GDM1 (cell line): ENCODE data around the gene NSMF.

Source experiments
- DNase-seq: peaks from one replicate; lab custom pipeline; 2025; lab: John Stamatoyannopoulos, UW

The NSMF gene, protein sequence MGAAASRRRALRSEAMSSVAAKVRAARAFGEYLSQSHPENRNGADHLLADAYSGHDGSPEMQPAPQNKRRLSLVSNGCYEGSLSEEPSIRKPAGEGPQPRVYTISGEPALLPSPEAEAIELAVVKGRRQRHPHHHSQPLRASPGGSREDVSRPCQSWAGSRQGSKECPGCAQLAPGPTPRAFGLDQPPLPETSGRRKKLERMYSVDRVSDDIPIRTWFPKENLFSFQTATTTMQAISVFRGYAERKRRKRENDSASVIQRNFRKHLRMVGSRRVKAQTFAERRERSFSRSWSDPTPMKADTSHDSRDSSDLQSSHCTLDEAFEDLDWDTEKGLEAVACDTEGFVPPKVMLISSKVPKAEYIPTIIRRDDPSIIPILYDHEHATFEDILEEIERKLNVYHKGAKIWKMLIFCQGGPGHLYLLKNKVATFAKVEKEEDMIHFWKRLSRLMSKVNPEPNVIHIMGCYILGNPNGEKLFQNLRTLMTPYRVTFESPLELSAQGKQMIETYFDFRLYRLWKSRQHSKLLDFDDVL

DNA sequence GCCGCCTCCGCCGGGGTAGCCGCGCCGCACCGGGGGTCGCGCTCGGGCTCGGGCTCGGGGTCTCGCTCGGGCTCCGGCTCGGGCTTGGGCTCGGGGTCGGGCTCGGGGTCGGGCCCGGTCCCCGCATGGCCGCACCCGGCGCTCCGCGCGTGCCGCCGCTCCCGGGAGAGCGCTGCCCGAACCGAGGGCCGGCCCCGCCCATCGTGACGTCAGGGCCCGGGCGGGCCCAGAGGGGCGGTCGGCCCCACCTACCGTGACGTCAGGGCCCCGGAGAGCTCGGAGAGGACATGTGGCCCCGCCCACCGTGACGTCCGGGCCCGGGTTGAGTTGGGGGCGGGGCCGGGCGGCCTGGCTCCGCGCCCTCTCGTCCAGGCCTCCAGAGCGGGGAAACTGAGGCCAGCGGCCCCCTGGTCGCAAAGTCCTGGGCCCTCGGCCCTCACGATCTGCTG lies at the start of gene NSMF:
Gene NSMF, minus strand, starts transcription at position 183 of the 449 bp plus-strand sequence. CDS start 232 bp downstream, outside the sequence.
- DNase-seq: peak; percentile 85

DNA sequence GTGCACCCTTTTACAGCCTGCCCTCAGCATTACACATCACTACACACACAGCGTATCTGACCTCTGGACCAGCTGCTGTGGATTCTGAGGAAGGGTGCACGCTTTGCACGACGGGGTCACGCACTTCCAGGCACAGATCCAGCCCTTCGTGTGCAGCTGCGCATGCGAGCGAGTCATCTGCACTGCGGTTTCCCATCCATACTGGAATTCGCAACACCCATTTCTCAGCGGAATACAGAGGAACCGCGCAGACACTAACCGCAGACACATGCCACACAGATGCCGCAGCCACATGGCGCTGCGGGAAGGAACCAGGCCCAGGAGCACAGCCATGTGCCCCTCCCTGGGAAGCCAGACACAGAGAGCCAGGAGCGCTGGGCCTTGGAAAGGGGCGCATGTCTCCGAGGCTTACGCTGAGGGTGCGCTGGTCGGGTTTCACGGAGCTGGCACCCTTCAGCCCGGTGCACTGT lies 47.6 kb upstream of the NSMF start:
- DNase-seq: no peak

DNA sequence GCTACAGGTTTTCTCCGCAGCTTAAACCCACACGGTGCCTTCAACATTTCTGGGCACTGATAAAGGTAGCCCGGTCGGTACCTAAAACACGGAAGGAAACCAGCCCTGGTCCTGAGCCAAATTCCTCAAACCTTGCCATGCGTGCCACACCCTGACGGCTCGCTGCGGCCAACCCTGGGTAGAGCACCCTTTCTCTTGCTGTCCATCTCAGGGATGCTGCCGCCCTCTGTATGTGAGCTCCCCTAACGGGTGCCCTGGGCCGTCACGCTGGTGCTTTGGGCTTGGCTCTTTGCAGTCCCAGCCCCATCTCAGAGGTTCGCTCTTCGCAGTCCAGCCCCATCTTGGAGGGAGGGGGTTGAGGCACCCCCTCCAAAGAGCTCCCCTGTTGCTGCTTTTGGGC lies 47.1 kb upstream of the NSMF start:
- no peak for DNase-seq

DNA sequence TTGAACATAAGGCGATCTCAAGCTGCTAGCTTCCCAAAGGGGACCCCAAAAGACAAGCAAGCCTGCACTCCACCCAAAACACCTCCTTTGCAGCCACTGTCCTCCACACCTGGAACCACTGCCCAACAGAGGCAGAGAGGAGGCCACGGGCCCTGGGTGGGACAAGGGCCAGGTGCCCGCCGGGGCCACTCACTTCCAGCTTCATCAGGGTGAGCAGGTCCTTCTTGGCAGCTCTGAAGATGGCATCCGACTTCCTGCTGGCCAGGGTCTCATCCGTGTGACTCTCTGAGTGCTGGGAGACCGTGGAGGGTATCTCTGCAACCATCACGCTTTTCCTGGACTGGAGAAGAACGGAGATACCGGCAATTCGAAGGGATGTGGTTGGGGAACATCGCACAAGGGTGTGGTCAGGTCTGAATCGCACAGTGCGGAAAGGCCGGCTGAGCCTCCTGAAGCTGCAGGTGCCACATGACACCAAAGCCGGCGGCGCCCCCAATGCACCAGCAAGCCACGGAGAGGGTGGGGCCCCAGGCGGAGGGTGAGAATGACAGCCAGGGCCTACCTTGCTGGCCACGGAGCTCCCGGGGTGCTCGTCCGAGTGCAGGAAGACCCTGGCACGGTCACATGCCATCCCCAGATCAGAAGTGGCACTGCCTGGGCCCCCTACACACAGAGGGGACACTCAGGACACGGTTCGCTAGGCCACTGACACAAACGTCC lies 46.4 kb upstream of the NSMF start:
- DNase-seq: no peak

DNA sequence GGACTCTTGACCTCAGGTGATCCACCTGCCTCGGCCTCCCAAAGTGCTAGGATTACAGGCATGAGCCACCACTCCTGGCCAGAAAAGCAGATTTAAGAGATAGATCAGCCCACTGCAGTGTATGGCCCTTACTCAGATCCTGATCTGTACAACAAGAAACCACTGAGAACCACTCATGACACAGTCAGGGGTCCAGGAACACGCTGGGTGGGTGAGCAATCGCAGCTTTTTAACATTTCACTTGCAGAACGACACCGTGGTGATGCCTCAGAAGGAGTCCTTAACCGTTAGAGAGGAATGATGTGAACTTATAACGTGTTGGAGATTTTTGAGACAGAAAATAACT lies 45.3 kb upstream of the NSMF start:
- DNase-seq: no peak

DNA sequence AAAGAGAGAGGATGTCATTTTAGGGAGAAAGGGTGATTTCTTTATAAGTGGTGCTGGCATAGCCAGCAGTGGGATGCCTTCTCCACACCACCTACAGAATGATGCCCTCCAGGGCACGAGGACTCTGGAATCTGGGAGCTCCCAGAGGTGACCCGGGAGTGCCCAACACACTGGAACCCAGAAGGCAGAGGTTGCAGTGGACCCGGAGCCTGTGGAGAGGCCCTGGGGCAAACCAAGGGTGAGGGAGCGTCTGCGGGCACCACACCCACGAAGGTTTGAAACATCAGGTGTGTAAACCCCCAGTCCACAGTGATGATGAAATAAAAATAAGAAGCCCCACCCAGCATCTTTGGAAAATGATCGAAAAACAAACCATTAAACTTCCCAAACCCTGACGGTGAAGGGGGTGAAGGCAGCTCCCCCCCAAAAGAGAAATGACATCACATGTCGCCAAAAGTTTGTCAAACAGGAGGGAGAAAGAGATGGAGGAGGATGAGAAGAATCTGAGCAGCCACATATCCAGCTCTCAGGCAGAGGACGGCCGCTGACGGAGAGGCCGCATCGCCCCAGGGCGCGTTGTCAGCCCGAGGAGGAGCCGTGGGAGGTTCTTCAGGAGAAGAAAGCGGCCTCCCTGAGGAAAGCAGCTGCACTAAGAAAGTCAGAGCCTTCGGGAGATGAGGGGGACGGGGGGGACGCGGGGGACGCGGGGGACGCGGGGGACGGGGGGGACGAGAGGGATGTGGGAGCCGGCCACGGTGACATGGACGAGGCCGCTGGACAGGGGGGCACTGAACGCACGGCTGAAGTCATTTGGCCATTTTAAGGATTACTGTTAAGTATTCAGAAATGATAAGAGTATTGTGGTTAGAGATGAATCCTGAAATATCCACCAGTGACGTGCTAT lies 43.1 kb upstream of the NSMF start:
- no peak for DNase-seq

DNA sequence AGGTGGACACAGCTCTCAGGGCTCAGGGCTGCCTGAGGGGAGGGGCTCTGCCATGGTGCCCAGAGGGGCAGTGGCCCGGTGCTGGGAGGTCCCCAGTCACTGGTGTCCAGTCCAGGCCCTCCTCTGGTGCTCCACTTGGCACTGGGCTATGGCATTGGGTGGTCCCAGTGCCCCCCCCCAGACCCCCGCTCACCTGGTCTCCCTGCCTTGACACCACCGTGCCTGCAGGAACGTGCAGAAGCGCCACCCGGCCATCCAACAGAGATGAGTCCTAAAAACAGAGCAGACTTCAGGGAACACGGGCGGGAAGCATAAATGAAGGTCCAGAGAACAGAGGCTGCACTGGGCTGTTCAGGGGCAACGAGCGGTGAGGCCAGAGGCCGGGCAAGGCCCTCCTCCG lies 42.3 kb upstream of the NSMF start:
- DNase-seq: no peak

DNA sequence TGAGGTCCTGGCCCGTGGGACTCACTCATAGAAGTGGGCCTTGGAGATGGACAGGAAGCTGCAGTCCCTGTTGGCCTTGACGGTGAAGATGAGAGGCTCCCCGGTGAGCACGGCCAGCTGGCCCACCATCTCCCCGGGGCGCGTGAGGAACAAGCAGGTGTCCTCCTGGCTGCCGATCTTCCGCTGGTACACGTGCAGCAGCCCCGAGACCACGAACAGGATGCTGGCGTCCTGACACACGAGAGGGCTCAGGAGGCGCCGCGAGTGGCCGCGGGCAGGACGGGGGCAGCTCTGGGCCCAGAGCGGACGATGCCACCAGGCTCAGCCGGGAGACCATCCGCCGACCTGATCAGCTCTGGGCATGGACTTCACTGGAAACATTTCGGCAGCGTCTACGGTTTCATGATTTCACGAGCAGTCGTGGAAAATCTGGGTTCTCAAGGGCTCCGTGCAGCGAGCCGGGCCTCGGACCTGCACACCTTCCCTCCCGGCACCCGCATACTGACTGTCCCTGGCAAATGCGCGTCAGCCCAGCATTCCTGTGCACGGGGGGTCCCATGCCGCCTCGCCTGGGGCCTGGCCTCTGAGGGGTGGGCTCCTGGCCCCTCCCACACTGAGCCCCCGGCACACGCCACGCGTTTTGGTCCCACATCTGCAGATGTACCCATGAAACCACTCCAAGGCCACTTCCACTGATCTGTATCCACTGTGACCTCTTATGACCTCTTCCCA lies 41.7 kb upstream of the NSMF start:
- no peak for DNase-seq

DNA sequence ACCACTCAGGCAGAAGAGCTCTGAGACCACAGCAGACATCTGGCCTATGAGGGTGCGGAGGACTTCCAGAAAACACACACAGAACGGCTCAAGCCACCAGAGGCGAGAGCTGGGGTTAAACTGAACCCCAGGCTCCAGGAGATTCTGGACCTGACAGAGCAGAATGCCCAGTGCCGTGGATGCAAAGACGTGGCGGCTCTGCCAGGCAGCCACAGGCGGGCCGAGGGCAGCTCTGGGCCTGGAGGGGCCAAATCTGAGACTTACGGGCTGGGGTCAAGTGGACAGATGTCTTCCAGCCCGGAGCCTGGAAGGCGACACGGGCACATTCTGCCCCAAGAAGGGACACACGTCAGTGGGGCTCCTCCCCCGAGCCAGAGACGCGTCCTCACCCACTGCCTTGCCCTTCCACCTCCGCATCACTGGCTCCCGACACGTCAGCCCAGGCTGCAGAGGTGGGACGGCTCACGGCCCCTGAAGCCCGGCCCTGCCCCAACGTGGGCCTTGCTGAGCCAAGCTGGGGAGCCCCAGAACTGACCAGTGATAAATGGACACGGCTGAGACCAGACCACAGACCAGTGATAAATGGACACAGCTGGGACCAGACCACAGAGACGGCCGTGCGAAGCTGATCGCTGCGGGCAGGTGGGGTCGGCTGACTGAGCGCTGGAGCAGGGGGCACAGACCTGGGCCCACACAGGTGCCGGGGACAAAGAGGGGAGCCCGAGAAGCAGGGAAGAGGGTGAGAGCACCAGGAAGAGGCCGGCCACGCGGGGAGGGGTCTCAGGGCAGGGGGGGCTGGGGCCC lies 40.9 kb upstream of the NSMF start:
- DNase-seq: no peak

DNA sequence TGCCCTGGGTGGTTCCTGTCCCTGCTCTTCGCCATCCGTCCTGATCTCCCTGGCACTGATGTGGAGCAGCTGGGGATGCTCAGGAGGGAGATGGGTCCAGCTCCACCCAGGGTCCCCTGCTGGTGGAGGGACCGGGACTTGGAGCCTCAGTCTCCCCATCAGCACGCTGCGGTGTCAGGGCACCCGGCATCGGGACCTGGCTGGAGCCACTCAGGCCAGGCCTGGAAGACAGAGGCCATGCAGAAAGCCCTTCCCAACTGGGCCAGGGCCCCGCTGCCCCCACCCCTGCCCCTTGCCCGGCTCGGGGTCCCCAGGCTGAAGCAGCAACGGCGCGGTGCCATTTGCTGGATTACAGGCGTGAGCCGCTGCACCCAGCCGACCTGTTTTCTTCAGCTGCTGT lies 40.3 kb upstream of the NSMF start:
- no peak for DNase-seq

DNA sequence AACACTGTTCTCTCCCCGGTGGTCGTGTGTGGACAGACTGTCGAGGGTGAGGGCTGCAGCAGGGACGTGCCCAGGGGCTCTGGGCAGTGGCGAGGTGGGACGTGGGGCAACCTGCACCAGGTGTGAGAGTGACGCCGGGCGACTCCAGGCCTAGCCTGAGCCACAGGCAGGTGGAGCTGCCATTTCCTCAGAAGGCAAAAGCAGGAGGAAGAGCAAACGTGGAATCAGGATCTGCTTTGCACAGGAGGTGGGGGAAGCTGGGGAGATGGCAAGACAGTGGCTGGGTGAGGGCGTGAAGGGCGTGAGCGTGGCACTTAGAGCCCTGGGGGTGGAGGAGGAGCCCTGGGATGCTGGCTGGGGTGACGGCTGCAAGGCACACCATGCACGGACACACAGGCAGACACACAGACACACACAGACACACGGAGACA lies 39.6 kb upstream of the NSMF start:
- DNase-seq: no peak

DNA sequence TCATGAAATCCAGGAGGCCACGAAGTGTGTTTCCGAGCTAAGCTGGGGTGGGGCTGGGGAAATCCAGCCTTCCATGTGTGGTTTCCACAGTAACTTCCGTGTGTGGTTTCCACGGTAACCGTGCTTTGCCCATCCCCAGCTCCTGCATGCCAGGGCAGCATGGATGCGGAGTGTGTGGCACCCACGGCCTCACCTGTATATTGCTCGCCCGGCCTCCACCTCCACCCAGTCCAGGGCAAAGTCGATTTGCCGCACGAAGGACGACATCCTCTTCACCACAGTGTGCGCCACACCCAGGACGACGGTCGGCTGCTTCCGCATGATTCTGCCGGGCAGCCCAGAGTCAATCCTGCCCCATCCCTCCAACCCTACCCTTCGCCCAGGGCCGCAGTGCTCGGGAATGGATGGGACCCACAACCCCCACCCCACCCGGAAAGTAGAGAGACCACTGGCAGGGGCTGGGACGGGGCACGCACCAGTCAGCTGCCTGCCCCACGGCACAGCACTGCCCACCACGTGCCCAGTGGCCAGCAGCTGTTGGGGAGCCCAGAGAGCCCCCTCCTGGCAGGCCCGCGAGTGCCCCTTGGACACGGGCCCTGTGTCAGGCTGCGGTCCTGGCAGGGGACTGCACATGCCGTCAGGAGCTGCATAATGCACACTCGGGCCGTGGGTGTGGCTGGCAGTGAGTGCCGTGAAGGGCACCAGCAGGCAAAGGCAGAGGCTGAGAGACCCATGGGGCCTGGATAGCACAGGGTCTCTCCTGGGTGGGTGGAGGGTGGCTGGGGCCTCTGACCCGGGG lies 39.0 kb upstream of the NSMF start:
- DNase-seq: no peak

DNA sequence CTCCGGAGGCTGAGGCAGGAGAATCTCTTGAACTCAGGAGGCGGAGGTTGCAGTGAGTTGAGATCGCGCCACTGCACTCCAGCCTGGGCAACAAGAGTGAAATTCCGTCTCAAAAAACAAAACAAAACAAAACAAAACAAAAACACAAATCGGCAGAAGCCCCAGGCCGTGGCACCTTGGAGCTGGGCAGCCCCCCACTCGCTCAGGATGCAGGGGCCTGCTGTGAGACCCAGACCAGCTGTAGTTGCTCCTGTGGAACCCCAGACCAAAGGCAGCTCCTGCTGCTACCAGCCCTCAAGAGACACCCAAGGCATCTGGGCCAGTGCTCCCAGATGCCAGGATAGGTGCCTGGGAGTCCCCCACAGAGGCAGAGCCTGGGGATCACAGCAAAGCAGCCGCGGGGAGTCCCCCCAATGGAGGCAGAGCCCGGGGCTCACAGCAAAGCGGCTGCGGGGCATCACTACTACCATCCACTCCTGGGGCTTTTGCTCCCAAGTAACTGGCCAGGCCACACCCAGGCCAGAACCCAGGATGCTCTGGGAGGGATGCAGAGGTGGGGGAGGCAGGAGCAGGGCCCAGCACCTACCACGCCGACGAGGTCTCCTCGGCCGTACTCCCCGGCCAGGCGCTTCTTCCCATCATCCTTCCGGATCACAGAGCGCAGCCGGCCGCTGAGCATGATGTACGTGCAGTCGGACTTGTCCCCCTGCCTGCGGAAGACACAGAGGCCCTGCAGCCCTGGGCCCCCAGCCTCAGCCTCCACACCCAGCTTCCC lies 37.7 kb upstream of the NSMF start:
- DNase-seq: no peak

DNA sequence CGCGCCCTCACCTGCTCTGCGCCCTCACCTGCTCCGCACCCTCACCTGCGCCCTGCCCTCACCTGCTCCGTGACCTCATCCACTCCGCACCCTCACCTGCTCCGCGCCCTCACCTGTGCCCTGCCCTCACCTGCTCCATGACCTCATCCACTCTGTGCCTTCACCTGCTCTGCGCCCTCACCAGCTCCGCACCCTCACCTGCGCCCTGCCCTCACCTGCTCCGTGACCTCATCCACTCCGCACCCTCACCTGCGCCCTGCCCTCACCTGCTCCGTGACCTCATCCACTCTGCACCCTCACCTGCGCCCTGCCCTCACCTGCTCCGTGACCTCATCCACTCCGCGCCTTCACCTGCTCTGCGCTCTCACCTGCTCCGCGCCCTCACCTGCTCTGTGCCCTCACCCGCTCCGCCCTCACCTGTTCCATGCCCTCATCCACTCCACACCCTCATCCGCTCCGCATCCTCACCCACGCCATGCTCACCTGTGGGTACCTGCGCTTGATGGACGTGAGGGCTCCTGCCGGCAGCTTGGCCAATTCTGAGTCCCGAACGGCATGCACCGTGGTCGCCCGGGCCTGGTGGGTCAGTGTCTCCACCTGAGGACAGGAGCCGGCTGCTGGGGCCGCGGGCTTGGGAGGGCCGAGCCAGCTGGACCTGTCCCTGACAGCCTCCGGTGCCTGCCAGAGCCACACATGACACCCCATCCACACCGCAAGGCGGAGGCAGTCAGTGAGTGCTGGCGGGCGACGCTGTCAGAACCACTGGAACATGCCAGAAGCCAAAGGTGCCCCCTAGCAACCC lies 35.6 kb upstream of the NSMF start:
- DNase-seq: no peak

DNA sequence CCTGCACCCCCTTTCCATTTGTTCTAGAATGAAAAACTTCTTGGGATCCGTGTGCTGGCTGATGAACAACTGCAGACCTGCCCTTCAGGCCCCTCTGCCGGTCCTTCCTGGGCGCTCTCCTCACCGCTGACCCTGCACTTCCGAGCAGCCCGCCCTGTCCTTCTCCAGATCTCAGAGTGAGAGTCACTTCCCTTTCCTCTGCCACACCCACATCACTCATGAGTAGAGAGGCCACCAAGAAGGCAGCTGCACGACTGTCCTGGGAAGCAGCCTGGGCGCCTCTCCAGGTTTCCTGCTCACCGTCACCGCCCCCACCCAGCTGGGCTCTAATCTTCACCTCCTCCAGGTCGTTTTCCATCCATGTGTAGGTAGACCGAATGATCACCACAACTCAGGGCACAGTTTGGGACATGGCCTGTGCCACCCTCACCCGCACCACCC lies 35.0 kb upstream of the NSMF start:
- DNase-seq: no peak

DNA sequence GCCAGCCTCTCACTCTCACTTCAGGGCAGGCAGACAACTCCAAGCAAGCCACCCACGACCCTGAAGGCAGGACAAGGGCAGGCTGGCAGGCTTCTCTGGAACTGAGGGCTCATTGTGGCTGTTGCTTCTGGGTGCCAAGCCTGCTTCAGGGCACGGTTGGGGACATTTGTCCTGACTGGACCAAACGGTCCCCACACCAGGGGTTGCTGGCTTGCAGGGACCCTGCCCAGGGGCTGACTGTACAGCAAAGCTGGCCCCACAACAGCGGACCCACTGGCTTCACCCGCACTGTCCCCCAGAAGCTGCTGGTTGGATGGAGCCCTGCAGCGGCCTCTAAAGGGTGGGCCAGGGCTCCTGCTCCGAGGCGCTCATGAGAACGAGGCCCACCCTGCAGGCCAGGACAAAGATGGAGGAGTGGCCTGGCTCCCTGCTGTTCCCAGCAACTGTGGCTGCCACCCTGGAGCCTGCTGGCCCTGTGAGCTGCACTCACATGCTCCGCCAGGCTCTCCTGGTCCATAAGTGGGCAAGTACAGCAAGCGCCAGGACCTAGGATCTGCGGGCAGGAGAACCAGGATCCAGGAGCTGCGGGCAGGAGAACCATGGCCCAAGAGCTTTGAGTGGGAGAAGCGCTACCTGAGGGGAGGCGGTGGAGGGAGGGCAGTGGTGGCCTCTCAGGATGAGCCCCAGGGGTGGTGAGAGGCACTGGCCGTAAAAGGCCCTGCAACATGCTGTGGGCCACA lies 34.4 kb upstream of the NSMF start:
- no peak for DNase-seq
